ENCODE data around the gene LPCAT1. TPM values are rescaled to one million over a fixed set of nuclear protein-coding genes. Genes with fewer than 3 reads are reported as not detected.

LPCAT1 gene
- total RNA-seq, 1 donor from 2014 or later: 8.9 TPM

DNA sequence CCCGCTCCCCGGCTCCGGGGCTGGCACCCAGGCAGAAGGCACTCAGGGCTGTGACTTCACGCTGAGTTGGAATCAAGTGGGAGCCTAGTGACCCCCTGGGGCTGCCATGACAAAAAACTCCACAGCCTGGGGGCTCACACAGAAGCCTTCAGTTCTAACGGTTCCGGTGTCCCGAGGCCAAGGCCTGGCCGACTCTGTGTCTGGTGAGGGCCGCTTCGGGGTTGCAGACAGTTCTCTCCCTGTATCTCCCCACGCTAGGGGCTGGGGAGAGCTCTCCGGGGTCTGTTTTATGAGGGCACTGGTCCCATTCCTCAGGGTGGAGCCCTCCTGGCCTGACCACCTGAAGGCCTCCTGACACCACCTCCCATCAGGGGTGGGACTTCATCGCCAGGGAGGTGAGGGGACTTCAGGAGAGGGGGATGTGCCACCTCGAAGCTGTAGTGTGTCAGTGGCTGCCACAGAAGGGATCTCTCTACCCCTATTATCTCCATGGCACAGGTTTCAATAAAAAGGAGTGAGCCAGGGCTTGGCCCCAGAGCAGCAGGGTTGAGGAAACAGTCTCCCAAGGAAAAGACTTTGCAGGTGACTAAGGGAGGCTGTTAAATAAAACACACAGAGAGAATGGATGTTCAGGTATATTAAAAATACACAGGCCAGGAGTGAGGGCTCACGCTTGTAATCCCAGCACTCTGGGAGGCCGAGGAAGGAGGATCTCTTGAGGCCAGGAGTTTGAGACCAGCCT is 77.0 kb downstream of the LPCAT1 start:
- ATAC-seq (no peak), DNase-seq (ENCODE audit: low spot score) (peak; percentile 30)

DNA sequence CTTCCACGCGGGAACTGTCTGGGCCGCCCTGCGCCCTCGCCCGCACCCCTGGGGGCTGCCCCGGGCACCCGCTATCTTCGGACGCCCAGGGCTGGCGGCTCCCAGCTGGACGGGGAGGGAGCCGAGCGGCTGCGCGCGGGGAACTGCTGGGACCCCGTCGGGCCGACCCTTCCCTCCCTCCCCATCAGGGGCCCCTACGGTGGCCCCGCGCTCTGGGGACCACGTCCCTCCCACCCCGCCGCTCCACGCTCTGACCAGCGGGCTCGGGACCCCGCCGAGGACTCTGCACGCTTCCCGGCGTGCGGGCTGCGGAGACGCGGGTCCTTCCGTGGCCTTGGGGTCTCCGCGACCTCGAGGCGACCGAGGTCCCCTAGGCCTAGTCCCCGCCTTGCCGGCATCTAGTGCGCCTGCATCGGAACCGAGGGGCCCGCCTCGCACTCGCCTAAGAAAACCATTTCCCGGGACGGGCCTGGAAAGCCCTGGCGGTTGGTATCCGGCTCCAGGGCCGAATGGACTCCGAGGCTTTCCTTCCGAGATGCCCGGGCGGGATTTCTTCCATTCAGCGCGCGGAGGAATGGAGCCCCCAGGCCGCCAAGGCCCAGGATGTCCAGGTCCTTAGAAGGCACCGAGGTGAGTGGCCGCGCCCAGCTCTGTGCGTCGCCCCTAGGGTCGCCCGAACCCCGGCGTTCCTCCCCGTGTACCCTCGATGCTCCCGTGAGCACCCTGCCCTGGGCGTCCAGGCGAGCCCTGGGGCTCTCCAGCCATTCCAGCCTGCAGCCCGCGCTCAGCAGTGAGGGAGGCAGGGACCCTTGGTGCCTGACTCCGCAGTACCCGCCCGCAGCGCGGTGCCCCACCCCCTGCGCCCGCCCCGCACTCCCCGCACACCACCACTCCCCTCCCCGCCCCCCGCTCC is 77.8 kb downstream of the LPCAT1 start:
- no peak for ATAC-seq

DNA sequence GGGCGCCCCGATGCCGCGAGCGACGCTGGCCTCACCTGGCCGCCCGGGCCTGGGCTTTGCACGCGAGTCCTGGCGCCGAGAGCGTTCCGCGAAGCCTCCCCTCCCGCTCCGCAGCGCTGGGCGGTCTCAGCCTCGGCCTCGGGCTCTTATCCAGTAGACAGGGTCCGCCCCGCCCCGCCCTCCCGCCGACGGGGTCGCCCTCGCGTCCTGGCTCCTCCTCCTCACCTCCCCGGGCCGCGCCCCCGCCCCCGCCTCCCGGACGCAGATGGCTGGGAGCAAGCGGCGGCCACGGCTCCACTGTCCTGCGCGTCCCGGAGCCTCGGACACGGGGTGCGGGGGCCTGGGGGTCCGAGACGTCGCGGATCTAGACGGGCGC is 78.5 kb downstream of the LPCAT1 start, which contains the start of gene SLC6A3:
TSS of gene SLC6A3 (minus strand) at position 128 of the 376 bp plus-strand sequence. CDS start 2,243 bp downstream, outside the sequence.
- ATAC-seq (peak; percentile 50), DNase-seq (ENCODE audit: low spot score) (no peak)

More for the DNA sequence above, 77.8 kb downstream of the LPCAT1 start:
- no peak for DNase-seq (ENCODE audit: low spot score)

DNA sequence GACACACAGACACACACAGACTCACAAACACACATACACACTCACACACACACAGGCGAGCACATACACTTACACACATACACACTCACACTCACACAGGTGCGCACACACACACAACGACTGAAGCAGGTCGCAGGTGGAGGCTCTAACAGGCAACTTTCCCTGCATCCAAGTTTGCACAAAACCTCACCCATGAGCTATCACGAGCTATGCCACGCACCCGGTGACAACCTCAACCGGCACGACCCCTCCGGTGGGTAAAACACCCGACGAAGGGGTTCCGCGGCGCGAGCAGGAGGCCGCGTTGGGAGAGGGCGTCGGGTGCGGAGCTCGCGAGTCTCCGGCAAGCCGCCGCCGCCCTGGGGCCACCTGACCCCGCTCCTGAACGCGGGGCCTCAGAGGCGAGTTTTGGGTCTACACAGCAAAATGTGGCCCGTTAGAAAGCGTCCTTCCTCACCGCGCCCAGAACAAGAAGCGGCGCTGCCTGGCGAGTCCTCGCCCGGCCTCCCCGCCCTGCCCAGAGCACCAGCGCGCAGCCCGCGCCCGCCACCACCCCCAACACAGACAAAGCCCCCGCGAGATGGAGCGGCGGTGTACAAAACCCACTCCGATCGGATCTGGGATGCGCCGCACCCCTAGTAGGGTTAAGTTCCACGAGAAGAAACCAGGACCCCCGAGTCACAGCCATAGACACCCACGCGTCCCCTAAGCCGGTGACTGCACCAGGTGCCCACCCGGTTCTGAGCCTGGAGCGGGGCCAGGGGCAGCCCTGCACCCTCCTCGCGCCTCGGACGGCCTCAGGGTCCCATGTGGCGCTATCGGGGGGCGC is 79.2 kb downstream of the LPCAT1 start:
- DNase-seq (ENCODE audit: low spot score): no peak
- no peak for ATAC-seq

DNA sequence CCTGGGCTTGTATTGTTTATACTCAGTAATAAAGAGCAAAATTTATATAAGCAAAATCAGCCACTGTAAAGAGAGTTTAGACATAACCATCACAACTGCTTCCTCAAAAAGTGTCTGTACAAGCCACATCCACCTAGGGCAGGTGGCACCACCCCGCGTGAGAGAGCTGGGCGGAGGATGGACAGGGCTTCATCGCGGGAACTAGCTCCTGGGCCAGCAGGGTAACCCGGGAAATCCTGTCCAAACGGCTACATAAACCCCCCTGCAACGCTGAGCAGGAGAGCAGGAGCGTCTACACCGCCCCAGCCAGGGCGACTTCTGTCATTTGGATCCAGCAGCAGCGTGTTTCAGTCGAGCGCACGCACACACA is 79.8 kb downstream of the LPCAT1 start:
- ATAC-seq (no peak), DNase-seq (ENCODE audit: low spot score) (no peak)

DNA sequence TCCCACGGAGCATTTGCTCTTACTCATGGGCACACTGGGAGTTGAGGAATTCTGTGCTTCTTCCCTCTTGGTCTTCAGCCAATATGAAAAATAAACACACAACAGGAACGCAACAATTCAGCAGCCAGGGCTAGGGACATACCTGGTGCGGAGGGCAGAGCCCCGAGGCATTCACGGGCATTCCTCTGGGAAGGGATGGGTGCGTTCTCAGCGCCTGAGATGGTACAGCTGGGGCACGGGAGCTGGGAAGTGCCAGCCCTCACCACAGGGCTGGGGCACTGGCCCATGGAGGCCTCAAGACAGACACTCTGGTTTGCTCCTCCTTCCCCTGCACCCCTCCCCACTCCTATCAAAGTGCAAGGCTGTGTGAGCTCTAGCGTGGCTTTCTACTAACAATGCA is 80.6 kb downstream of the LPCAT1 start:
- DNase-seq (ENCODE audit: low spot score) (no peak), ATAC-seq (no peak)

DNA sequence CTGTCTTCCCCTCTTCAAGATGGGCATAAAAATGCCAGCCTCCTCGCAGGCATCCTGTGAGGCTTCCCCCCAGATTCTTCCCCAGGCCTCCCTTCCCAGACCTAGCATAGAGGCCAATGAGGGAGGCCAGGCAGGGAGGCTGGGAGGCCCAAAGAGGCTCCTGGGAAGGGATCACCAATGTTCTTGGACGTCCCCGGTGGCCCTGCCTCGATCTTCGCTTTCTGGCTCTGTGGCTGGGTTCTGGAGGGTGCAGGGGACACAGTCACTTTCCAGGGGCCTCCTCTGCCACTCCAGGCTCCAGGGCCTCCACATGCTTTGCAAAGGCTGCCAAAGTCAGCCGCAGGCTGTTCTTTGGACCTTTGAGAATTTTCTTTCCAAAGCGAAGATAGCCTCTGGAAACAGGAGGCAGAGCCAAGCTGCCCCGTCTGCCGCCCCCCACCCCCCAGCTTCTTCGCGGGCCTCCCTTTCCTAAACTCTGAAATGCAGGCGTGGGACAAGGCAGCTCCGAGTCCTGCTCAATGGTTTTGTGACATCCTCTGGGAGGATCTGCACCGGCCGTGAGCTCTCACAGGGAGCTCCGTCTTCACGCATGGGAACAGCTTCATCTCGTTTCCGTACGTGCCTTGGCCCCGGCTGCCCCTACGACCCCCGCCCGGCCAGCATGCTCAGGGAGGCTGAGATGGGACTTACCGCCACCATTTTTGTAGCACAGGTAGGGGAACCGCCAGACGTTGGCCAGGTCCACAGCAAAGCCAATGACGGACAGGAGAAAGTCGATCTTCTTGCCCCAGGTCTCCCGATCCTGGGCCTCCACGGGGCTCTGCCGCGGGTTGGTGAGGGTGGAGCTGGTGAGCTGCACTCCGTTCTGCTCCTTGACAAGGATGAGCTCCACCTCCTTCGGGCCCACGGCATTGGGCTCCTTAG is 81.3 kb downstream of the LPCAT1 start:
- DNase-seq (ENCODE audit: low spot score) (no peak), ATAC-seq (no peak)

DNA sequence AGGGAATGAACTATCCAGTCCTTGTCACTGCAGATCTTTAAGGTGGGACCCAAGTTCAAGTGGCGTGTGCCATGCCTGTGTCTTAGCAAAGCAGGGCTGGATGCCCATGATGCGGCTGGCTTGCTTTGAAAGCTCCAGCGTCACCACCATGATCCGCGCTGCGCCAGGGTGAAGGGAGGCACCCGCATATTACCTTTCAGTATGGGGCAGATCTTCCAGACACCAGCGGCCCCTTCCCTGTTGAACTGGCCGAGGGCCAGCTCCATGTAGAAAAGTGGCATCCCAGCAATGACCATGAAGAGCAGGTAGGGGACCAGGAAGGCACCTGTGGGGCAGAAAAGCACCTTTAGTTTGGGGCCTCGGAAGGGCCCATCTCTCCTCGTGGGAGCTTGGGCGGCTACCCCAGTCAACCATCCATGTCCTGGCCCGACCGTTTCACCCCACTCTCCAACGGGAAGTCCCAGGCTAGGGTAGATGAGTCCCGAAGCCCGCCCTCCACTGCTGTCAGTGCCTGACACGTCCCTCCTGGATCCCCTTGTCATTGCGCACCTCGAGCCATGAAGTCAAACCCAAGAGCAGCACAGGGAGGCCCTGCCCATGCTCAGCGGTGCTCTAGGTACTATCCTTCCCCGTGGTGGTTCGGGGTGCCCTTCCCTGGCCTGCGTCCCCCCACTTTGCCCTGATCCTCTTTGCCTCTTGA is 82.4 kb downstream of the LPCAT1 start:
- ATAC-seq (no peak), DNase-seq (ENCODE audit: low spot score) (no peak)

DNA sequence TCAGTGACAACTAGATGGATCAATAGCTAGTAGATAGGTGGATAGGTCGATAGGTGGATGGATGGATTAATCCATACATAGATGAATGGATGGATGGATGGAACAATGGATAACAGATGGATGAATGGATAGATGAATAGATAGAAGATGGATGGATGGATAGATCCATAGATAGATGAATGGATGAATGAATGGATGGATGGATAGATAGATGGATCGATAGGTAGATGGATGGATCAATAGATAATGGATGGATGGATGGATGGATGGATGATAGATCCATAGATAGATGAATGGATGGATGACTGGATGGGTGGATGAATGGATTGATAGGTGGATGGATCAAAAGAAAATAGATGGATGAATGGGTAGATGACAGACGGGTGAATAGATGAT is 83.7 kb downstream of the LPCAT1 start:
- DNase-seq (ENCODE audit: low spot score) (no peak), ATAC-seq (no peak)

DNA sequence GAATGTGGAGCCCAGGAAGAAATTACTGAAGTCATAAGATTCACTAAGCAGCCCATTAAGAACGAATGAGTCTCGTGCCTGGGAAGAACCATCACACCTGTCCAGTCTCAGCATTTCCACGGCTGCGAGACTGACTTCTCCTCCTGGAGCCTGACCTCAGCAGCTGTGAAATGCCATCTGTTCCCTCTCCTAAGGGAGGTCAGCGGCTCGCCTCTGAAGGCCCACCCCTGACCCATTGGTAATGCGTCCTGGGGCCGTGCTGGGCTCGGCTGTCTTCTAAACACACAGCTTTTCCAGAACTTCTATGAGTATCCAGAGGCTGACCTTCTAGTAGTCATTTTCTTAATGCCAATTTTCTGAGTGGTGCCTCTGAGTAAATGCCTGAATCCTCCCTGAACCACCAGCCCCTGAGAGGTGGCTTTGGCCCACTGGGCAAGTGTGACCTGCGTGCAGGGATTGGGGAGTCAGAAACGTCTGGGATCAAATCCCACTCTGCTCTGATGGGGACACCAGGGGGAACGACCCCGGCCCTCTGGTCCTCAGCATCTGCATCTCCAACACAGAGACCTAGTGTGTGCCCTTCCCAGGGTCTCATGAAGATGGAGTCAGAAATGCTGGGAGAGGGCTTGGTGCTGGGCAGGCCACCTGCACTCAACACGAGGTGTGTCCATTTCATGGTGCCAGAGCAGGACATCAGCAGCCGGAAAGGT is 84.2 kb downstream of the LPCAT1 start:
- no peak for DNase-seq (ENCODE audit: low spot score)
- no peak for ATAC-seq

DNA sequence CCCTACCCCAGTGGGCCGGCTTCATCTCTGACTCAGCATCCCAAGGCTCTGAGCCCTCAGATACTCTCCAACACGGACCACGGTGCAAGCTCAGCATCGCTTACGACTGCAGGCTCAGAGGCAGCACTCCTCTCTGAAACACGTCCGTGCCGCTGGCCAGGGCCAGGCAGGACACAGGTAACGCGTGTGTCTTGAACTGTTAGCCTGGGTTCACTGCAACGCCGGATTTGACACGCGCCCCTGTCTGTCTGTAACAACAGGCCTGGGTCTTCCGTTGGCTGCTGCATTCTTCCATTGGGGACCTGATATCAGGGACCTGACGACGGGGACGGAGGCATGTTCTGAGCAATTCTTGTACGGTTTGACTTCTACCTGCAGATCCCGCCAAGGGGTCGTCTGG is 84.9 kb downstream of the LPCAT1 start:
- no peak for ATAC-seq
- DNase-seq (ENCODE audit: low spot score): no peak

DNA sequence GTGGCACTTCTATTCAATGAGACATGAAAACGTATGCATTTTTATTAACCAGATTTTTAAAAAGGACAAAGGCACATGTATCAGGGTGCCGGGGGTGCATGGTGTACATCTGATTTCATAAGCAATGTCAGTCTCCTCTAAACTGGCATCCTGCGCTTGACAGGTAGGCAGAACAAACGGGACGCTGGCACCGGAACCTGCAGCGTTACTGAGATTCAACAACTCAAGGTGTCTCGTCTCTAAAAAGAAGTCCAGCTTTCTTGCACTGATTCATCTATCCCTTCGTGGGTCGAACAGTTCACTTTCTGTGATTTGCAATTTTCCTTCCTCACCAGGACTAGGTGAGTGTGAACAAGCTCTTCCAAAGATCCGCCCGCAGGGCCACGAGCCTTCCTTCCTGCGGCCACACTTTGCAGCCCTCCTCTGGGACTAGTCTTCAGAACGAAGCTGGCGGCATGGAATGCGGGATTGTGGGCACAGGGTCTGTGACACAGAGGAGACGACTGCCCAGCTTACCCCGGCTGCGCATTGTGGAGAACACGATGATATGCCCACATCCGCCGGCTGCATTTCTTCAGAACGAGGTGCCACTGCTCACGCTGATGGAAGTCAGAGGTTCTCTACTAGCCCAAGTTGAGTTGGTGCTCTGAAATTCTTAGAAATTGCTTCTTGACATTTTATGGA is 85.7 kb downstream of the LPCAT1 start:
- ATAC-seq: no peak
- no peak for DNase-seq (ENCODE audit: low spot score)

DNA sequence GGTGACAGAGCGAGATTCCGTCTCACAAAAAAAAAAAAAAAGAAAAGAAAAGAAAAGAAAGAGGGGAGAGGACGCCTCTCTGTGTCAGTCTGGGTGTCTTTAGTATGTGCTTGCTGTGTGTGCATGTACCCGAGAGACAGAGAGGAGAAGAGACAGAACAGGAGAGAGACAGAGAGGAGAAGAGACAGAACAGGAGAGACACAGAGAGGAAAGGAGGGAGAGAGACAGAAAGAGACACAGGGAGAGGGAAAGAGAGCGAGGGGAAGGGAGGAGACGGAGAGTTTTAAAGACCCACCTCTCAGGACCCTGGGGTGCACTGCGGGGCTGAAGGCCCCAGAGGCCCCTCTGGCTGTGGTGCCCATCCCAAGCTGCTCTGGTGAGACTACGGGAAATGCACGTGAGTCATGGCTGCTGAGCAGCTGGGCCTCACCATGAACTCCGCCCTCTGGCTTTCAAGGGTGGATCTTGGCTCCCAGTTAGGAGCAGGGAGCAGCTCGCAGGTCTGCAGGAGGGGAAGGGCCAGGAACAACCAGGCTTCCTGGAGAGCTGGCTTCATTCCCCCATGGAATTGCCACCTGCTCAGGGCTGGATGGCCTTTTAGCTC is 86.4 kb downstream of the LPCAT1 start:
- ATAC-seq: no peak
- no peak for DNase-seq (ENCODE audit: low spot score)

DNA sequence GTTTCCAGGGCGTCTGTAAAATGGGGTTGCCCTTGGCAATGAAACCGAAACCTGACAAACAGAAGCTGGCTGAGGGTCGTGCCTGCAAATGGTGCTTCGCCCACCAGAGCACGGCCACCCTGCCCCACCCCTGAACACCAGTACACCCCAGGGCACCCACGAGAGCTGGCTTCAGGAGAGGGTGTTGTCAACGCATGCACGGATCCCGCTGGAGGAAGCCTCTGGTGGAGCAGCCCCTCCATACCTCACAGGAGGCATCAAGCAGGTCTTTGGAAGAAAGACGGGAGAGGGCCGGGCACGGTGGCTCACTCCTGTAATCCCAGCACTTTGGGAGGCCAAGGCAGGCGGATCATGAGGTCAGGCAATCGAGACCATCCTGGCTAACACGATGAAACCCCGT is 87.1 kb downstream of the LPCAT1 start:
- ATAC-seq (no peak), DNase-seq (ENCODE audit: low spot score) (no peak)

DNA sequence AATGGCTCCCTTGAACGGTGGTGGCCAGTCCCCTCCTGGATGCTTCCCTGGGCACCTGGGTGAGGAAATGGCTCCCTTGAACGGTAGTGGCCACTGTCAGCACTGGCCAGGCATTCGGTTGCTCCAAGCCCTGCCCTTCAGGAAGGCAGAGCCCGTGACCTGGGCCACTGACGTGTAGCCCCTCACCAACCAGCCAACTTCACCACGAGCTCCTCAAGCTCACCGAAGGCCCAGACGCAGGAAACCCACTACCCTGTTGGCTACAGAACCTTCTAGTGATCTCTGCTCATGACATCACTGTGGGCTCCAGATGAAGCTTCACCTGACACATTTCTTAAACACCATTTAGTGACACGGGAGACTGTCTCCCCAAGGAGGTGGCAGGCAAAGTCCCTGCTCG is 87.7 kb downstream of the LPCAT1 start:
- ATAC-seq: no peak
- DNase-seq (ENCODE audit: low spot score): no peak

DNA sequence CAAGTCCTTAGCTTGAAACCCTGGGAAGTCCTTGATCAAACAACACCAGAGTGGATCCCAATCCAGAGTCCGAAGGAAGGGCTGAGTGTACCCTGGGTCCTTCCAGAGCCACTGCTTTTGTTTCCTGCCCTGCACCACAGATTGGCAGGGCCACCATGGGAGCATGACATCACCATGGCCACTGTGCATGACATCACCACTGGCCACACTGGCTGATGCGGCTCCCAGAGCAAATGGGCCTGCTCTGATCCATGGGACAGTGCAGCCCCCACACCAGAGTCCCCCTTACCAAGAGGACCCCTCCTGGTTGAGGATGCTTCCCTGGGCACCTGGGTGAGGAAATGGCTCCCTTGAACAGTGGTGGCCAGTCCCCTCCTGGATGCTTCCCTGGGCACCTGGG is 88.4 kb downstream of the LPCAT1 start:
- DNase-seq (ENCODE audit: low spot score) (no peak), ATAC-seq (no peak)

DNA sequence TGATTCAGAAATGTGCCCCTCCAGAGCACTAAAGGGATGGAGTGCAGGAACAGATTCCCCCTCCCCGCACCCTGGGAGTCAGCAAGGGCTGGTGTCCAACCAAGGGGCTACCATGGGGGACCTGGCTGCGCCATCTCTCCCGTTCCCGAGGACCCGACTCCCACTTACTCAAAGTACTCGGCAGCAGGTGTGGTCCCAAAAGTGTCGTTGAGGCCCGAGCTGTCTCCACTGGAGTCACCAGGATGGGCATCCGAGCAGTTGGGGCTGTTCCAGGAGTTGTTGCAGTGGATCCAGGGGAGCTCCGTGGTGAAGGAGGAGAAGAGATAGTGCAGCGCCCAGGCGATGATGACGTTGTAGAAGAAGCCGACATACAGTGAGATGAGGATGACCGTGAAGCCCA is 91.5 kb downstream of the LPCAT1 start:
- DNase-seq (ENCODE audit: low spot score) (no peak), ATAC-seq (no peak)

DNA sequence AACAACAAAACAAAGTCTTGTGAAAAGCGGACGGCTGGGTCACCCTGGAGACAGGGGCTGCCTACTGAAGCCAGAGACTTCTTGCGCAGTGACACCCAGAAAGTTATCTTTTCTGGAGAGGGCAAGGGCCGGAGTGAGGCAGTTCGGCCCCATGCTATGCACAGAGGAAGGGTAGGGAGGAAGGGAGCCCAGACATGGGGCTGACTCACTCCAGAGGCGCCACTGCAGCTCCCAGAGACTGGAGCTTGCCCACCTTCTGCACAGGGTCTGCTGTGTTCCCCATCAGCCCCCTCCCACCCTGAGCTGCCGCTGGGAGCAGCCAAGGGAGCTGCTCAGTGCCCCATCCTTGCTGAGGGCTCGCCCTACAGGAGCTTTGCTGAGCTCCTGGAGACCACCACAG is 91.9 kb downstream of the LPCAT1 start:
- DNase-seq (ENCODE audit: low spot score): no peak
- ATAC-seq: no peak

Data from left lobe of liver (tissue), 2 donors.